Thyroid gland (tissue), 4 donors: ENCODE measurements around the gene NR3C1.

Source experiments
- POLR2A ChIP-seq, 2 donors: fragments of 450-650 bp; IDR thresholded peaks; one replicate each; pipeline ENCODE4 v1.6.1; 2017; ENCODE audit warnings: antibody characterized with exemption in 2 of 2, mild to moderate bottlenecking in 2 of 2, moderate library complexity in 1 of 2
- TF ChIP-seq, protein P1 (sequence below), 6 experiments: fragments of 200-600 bp in 3 of 6; fragments of 450-650 bp in 3 of 6; sonication (generic) in 3 of 6; IDR thresholded peaks; one replicate each; pipeline ENCODE4 v1.5.1; 2016 to 2019; ENCODE audit warnings: antibody characterized with exemption in 6 of 6, mild to moderate bottlenecking in 2 of 6, inconsistent platforms in 1 of 6, moderate library complexity in 1 of 6

DNA sequence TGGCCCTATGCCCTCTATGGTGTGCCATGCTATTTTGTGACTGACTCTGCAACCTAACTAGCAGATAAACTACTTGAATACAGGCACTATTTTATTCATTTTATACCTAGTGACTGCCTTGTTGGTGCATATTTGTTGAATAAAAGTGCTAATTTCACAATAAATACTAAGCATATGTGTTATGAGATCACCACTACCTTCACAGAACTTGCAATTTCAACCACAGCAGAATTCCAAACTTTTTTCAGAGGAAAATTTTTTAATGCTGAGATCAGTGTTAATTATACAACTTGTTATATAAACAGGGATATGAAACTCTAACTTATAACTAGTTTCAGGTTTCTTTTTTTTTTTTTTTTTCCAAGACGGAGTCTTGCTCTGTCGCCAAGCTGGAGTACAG lies 94.8 kb downstream of the NR3C1 start:
- TF ChIP-seq, protein P1, sequence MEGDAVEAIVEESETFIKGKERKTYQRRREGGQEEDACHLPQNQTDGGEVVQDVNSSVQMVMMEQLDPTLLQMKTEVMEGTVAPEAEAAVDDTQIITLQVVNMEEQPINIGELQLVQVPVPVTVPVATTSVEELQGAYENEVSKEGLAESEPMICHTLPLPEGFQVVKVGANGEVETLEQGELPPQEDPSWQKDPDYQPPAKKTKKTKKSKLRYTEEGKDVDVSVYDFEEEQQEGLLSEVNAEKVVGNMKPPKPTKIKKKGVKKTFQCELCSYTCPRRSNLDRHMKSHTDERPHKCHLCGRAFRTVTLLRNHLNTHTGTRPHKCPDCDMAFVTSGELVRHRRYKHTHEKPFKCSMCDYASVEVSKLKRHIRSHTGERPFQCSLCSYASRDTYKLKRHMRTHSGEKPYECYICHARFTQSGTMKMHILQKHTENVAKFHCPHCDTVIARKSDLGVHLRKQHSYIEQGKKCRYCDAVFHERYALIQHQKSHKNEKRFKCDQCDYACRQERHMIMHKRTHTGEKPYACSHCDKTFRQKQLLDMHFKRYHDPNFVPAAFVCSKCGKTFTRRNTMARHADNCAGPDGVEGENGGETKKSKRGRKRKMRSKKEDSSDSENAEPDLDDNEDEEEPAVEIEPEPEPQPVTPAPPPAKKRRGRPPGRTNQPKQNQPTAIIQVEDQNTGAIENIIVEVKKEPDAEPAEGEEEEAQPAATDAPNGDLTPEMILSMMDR (IDR thresholded peaks at IDR 0.05) = no peak
- no peak for TF ChIP-seq POLR2A (IDR thresholded peaks at IDR 0.05)
